COLO668 (cell line): ENCODE measurements around the gene RNF150.
"Not testable (repeated sequence)": the region's sequence is repeated elsewhere in the genome, so short reads cannot be mapped to it uniquely, and the experiment has no call there.

ENCODE experiments used
- DNase-seq: peaks from one replicate; lab custom pipeline; 2025; ENCODE audit not compliant: unreplicated experiment; lab: John Stamatoyannopoulos, UW

The RNF150 gene

DNA sequence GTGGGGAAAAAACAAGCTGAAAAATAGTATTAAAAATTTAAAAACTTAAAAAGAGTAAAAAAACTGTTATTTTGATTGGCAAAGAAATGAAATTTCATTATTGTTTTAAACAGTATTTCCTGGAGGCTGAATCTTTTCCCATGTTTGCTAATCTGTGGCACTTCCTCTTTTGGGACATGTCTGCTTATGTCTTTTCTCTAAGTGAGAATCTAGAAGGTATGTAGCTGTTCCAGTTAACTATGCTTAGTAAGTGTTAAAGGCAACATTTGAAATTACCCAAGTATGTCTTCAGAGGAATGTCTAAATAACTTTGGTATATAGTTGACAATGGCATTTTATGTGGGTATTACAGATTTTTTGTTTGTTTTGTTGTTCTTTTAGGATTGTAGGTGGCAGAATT is 295.5 kb downstream of the RNF150 start:
- no peak for DNase-seq

DNA sequence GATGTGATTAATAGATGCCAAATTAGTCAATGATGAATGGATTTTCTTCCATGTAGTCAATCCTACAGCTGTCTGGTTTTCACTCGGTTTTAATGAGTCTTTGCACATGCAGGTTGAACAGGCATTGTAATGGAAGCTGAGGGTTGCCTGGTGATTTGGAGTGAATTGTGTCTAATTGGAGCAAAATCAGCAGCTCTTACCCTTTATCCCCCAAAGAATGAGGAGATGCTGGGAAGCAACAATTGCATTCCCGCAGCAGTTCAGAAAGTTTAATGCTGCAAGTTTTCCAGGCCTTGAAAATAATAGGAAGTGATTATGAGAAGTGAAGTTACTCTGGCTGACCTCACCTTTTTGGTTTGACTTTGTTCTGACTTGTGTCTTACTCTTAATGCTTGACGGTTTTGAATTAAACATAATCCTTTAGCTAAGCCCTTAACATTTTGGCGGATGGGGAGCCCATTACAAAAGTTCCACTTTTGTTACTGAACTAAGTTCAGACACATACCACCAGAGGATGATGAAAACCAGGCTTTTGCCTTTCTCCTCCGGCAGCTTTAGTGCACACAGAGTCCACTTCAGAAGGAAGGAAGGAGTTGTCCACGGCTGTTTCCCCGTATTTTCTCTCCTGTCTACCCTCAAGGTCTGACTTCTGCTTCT is 298.3 kb downstream of the RNF150 start:
- no peak for DNase-seq

DNA sequence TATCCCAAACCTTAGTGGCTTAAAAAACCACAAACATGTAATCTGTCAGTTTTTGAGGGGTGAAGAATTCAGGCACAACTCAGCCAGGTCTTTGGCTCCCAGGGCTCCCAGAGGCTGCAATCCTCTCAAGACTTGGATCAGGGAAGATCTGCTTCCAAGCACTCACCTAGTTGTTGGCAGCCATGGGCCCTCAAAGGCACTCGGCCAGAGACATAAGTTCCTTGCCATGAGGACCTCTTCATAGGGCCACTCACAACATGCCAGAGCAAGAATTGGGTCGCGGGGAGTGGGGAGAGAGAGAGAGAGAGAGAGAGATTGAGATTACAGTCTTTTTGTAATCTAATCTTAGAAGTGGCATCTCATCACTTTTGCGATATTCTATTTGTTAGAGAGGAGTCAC is 300.0 kb downstream of the RNF150 start:
- DNase-seq = no peak

DNA sequence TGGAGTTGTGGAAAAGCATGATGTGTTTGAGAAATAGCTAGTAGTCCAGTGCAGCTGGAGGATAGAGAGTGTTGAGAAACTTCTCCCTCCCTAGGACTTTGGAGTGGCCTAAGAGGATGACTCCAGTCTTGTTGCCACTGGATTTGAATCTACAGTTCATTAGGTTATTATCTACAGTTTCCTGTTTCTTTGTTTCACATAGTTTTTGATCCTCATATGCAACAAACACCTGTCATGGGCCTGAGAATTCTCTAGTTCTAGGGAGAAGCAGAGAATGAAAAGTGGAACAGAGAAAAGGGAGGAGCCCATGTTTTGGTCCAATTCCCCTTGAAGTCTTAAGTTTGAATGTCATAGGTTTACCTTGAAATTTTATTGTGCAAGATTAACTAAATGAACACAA is 303.4 kb downstream of the RNF150 start:
- no peak for DNase-seq

DNA sequence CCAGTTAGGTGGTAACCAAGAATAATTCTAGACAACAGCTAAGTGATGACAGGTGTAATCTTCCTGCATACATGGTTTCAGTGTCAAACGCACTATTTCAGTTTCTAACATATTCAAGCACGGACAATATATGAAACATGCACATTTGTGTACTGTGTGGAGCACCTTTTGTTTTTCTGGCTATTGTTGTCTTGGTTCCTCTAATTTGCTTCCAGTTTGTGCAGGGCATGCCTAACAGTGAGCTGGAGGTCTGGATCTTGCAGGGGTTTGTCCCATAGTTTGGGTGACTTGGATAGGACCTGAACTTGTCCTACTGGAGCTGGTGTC is 306.6 kb downstream of the RNF150 start:
- no peak for DNase-seq

DNA sequence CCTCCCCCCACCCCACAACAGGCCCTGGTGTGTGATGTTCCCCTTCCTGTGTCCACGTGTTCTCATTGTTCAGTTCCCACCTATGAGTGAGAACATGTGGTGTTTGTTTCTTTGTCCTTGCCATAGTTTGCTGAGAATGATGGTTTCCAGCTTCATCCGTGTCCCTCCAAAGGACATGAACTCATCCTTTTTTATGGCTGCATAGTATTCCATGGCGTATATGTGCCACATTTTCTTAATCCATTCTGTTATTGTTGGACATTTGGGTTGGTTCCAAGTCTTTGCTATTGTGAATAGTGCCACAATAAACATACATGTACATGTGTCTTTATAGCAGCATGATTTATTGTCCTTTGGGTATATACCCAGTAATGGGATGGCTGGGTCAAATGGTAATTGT is 312.7 kb downstream of the RNF150 start:
- DNase-seq = not testable (repeated sequence)

DNA sequence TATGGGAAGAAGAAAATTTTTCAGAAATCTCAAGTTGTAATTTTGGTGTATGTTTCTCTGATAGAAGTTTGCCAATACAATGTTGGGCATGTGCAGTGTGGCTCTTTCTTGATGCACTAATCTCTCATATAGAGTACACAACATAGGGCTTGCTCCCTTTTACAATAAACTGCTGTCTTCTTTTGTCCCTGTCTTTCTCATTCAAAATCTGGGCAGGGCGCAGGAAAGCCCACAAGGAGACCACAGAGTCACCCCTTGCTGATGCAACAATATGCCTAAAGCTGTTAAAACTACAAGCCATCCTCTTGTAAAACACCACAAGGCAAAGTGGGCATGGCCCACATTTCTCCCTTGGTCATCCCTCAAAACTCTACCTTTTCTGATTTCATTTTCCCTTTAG is 313.7 kb downstream of the RNF150 start:
- DNase-seq = no peak

DNA sequence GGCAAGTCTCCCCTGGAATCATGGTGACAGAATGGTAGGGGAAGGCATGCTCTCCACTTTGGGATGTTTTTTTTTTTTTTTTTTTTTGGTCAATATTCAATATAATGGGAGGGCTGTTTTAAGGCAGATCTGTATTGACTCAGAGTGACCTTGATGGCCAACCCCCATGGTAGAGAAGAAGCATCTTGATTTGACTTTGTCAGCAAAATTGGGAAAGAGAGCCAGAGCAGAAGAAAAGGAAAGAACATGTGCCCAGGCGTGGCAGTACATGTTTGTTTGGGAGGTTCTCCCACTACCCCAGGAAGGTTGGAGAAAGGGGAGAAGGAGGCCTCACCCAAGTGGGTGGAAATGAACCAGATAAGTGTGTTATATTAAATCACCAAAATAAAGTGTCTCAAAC is 314.8 kb downstream of the RNF150 start:
- DNase-seq = no peak

DNA sequence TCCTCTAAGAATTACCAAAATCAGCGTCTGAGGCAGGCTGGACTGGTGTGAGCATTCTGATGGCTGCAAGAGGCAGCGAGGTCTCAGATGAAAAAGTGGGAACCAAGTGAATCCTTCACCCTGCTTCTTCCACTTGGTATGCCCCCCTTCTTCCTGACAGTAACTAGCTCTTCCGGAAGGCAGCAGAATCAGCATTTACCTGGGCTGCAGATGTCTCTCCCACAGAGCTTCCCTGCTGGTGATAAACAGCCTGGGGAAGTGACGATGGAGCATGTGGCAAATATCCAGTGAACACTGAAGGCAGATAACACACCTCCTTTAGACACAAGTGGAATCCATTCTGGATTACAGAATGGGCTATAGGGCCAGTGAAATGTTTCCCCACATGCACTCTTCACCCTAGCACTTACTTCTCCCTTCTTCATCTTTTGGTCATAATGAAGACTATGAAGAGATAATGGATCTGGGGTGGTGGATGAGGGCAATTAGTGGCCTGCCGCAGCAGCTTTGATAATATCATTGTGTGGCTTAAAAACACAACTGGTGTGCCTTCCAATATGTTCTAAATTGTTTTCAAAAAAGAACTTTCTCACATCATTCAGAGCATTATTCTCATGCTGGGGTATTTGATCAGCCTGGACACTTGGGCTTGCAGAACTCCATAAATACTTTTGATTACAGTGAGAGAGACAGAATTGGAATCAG is 316.3 kb downstream of the RNF150 start:
- no peak for DNase-seq

DNA sequence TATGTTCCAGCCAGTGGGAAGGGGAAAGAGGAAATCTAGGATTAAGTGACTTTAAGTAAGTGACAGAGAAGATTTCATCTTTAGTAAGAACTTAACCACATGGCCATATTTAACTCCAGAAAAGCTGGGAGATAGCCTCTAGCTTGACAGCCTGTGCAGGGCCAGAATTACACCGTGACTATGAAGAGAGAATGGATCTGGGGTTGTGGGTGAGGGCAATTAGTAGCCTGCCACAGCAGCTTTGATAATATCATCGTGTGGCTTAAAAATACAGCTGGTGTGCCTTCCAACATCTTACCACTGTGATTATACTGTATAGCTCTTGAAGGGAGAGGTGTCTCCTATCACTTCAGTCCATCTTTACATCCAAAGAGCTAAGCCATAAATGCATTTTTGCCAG is 319.5 kb downstream of the RNF150 start:
- no peak for DNase-seq

DNA sequence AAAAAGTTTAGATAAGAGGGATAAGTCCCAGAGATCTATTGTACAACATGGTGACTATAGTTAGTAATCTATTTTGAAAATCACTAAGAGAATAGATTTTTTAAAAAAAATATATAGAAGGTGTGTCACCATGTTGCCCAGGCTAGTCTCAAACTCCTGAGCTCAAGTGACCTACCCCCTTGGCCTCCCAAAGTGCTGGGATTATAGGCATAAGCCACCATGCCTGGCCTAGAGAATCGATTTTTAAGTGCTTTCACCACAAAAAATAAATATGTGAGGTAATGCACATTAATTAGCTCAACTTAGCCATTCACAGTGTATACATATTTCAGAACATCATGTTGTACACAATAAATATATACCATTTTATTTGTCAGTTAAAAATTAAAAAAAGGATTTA is 320.4 kb downstream of the RNF150 start:
- DNase-seq = no peak

DNA sequence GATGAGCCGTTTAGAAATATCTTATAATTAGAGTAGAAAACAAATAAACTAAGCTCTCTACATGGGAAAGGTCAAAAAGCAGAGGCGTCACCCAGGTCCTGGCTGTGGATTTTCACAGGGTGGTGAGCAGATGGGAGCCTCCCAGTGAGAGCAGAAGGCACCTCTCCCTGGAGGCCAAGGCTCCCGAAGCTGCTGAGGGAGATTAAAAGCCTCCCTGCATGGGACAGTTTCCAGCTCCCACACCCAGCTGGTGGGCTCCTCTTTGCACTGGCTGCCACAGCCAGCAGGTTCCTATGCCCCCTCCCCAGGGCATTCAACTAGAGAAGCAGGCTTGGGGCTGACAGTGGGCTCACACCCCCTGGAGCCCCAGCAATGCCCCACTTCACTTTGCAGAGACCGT is 321.8 kb downstream of the RNF150 start:
- DNase-seq = no peak

DNA sequence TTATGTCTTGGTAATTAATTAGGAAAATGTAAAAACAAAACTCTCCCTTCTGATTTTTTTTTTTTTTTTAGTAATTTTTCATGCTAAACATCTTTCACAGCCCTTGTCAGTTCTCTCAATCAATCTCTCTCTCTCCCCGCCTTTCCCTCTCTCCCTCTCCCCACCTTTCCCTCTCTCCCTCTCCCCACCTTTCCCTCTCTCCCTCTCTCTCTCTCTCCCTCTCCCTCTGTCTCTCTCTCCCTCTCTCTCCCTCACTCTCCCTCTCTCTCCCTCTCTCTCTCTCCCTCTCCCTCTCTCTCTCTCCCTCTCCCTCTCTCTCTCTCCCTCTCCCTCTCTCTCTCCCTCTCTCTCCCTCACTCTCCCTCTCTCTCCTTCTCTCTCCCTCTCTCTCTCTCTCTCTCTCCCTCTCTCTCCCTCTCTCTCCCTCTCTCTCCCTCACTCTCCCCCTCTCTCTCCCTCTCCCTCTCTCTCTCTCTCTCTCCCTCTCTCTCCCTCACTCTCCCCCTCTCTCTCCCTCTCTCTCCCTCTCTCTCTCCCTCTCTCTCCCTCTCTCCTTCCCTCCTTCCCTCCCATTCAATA is 322.6 kb downstream of the RNF150 start:
- not testable (repeated sequence) for DNase-seq
